Dendritic cell treated with granulocyte-macrophage colony-stimulating factor and Interleukin-4, amounts not matched to agents 40 ng/mL and 50 ng/mL, for 4 days (primary cell): ENCODE measurements around the gene HSPA12A.

Source experiments
- H3K27ac Mint-ChIP-seq: one replicate; pipeline ENCODE4 v1.8.0; 2022; ENCODE audit warnings: mild to moderate bottlenecking, mixed read lengths
- H3K27me3 Mint-ChIP-seq: one replicate; pipeline ENCODE4 v1.8.0; 2022; ENCODE audit warnings: mild to moderate bottlenecking, mixed read lengths
- H3K36me3 Mint-ChIP-seq: one replicate; pipeline ENCODE4 v1.8.0; 2022; ENCODE audit warnings: low read depth, mixed read lengths
- H3K4me1 Mint-ChIP-seq: one replicate; pipeline ENCODE4 v1.8.0; 2022; ENCODE audit warnings: low read depth, mixed read lengths
- H3K4me3 Mint-ChIP-seq: one replicate; pipeline ENCODE4 v1.8.0; 2022; ENCODE audit warnings: mild to moderate bottlenecking, moderate library complexity, mixed read lengths
- H3K9me3 Mint-ChIP-seq: one replicate; pipeline ENCODE4 v1.8.0; 2022; ENCODE audit warnings: mixed read lengths
- intact Hi-C: fragments of 100-400 bp; cut with micrococcal nuclease; formaldehyde crosslinking; loops from one replicate; pipeline ENCODE4 v1.15.0; 2022

The HSPA12A gene

GRCh38 chr10:116708391-116708821 lies 34.0 kb downstream of the HSPA12A start:
- Mint-ChIP-seq H3K4me3 (no peak overlapping the region), H3K36me3 (no peaks in the 10 kb centered on the region), H3K4me1 (no peaks in the 10 kb centered on the region), H3K27me3 (no peaks in the 10 kb centered on the region), H3K9me3 (no peaks in the 10 kb centered on the region), H3K27ac (no peak overlapping the region)
- intact Hi-C loops: no loop called here

- intact Hi-C loops: no loop called here
- H3K9me3 Mint-ChIP-seq: no peaks in the 10 kb centered on the region
- no peaks in the 10 kb centered on the region for H3K27me3 Mint-ChIP-seq
- H3K4me1 Mint-ChIP-seq: no peaks in the 10 kb centered on the region
- H3K36me3 Mint-ChIP-seq: no peaks in the 10 kb centered on the region
- H3K4me3 Mint-ChIP-seq: no peak overlapping the region
- H3K27ac Mint-ChIP-seq: no peak overlapping the region
Measured at GRCh38 chr10:116707981-116708380, 34.4 kb downstream of the HSPA12A start.

GRCh38 chr10:116706281-116706680 lies 36.1 kb downstream of the HSPA12A start:
- intact Hi-C loops: no loop called here
- no peaks in the 10 kb centered on the region for H3K4me1 Mint-ChIP-seq
- H3K36me3 Mint-ChIP-seq: no peaks in the 10 kb centered on the region
- H3K27me3 Mint-ChIP-seq: peaks cover 4% of the 10 kb centered on the region
- H3K9me3 Mint-ChIP-seq: no peaks in the 10 kb centered on the region
- H3K4me3 Mint-ChIP-seq: no peak overlapping the region
- H3K27ac Mint-ChIP-seq: no peak overlapping the region

GRCh38 chr10:116705498-116705897 lies 36.9 kb downstream of the HSPA12A start:
- Mint-ChIP-seq H3K27me3 (peaks cover 4% of the 10 kb centered on the region), H3K27ac (no peak overlapping the region), H3K9me3 (no peaks in the 10 kb centered on the region), H3K4me3 (no peak overlapping the region), H3K4me1 (no peaks in the 10 kb centered on the region), H3K36me3 (no peaks in the 10 kb centered on the region)
- intact Hi-C loops: no loop called here

GRCh38 chr10:116704926-116705325 lies 37.4 kb downstream of the HSPA12A start:
- no peak overlapping the region for H3K27ac Mint-ChIP-seq
- H3K4me3 Mint-ChIP-seq: no peak overlapping the region
- H3K36me3 Mint-ChIP-seq: no peaks in the 10 kb centered on the region
- intact Hi-C loops: no loop called here
- no peaks in the 10 kb centered on the region for H3K4me1 Mint-ChIP-seq
- peaks cover 4% of the 10 kb centered on the region for H3K27me3 Mint-ChIP-seq
- H3K9me3 Mint-ChIP-seq: no peaks in the 10 kb centered on the region

- H3K27me3 Mint-ChIP-seq: peaks cover 4% of the 10 kb centered on the region
- no peaks in the 10 kb centered on the region for H3K9me3 Mint-ChIP-seq
- no peak overlapping the region for H3K4me3 Mint-ChIP-seq
- H3K36me3 Mint-ChIP-seq: no peaks in the 10 kb centered on the region
- H3K27ac Mint-ChIP-seq: no peak overlapping the region
- intact Hi-C loops: no loop called here
- no peaks in the 10 kb centered on the region for H3K4me1 Mint-ChIP-seq
Measured at GRCh38 chr10:116702165-116702564, 40.2 kb downstream of the HSPA12A start.

- Mint-ChIP-seq H3K4me1 (no peaks in the 10 kb centered on the region), H3K36me3 (no peaks in the 10 kb centered on the region), H3K27me3 (peaks cover 4% of the 10 kb centered on the region)
Measured at GRCh38 chr10:116699471-116700150, 42.8 kb downstream of the HSPA12A start.

GRCh38 chr10:116699049-116699448 lies 43.3 kb downstream of the HSPA12A start:
- Mint-ChIP-seq H3K4me3 (no peak overlapping the region), H3K9me3 (no peaks in the 10 kb centered on the region)

More at GRCh38 chr10:116699471-116700150, 42.8 kb downstream of the HSPA12A start:
- Mint-ChIP-seq H3K9me3 (no peaks in the 10 kb centered on the region), H3K27ac (no peak overlapping the region), H3K4me3 (no peak overlapping the region)
- intact Hi-C loops: no loop called here

GRCh38 chr10:116698364-116698763 lies 44.0 kb downstream of the HSPA12A start:
- Mint-ChIP-seq H3K27ac (no peak overlapping the region), H3K27me3 (peaks cover 4% of the 10 kb centered on the region)

More at GRCh38 chr10:116699049-116699448, 43.3 kb downstream of the HSPA12A start:
- Mint-ChIP-seq H3K36me3 (no peaks in the 10 kb centered on the region), H3K4me1 (no peaks in the 10 kb centered on the region), H3K27ac (no peak overlapping the region), H3K27me3 (peaks cover 4% of the 10 kb centered on the region)
- intact Hi-C loops: no loop called here

GRCh38 chr10:116697816-116698215 lies 44.5 kb downstream of the HSPA12A start:
- no peak overlapping the region for H3K4me3 Mint-ChIP-seq
- H3K27me3 Mint-ChIP-seq: peaks cover 4% of the 10 kb centered on the region
- H3K4me1 Mint-ChIP-seq: no peaks in the 10 kb centered on the region
- no peak overlapping the region for H3K27ac Mint-ChIP-seq
- intact Hi-C loops: no loop called here
- no peaks in the 10 kb centered on the region for H3K9me3 Mint-ChIP-seq
- H3K36me3 Mint-ChIP-seq: no peaks in the 10 kb centered on the region

More at GRCh38 chr10:116698364-116698763, 44.0 kb downstream of the HSPA12A start:
- intact Hi-C loops: no loop called here
- Mint-ChIP-seq H3K36me3 (no peaks in the 10 kb centered on the region), H3K4me3 (no peak overlapping the region), H3K4me1 (no peaks in the 10 kb centered on the region), H3K9me3 (no peaks in the 10 kb centered on the region)

- intact Hi-C loops: no loop called here
- Mint-ChIP-seq H3K4me3 (no peak overlapping the region), H3K27me3 (peaks cover 4% of the 10 kb centered on the region)
Measured at GRCh38 chr10:116696919-116697318, 45.4 kb downstream of the HSPA12A start.

GRCh38 chr10:116694927-116695268 lies 47.5 kb downstream of the HSPA12A start:
- H3K4me1 Mint-ChIP-seq: no peaks in the 10 kb centered on the region
- intact Hi-C loops: no loop called here
- no peaks in the 10 kb centered on the region for H3K27me3 Mint-ChIP-seq
- H3K36me3 Mint-ChIP-seq: no peaks in the 10 kb centered on the region
- no peak overlapping the region for H3K27ac Mint-ChIP-seq
- H3K4me3 Mint-ChIP-seq: no peak overlapping the region
- H3K9me3 Mint-ChIP-seq: no peaks in the 10 kb centered on the region

More at GRCh38 chr10:116696919-116697318, 45.4 kb downstream of the HSPA12A start:
- H3K4me1 Mint-ChIP-seq: no peaks in the 10 kb centered on the region
- H3K36me3 Mint-ChIP-seq: no peaks in the 10 kb centered on the region
- no peak overlapping the region for H3K27ac Mint-ChIP-seq
- H3K9me3 Mint-ChIP-seq: no peaks in the 10 kb centered on the region

- no peaks in the 10 kb centered on the region for H3K36me3 Mint-ChIP-seq
- H3K27me3 Mint-ChIP-seq: peaks cover 2% of the 10 kb centered on the region
- intact Hi-C loops: no loop called here
Measured at GRCh38 chr10:116694243-116694926, 48.0 kb downstream of the HSPA12A start.

GRCh38 chr10:116692225-116692624 lies 50.1 kb downstream of the HSPA12A start:
- intact Hi-C loops: no loop called here
- H3K4me3 Mint-ChIP-seq: no peak overlapping the region
- H3K4me1 Mint-ChIP-seq: no peaks in the 10 kb centered on the region
- H3K9me3 Mint-ChIP-seq: no peaks in the 10 kb centered on the region
- no peaks in the 10 kb centered on the region for H3K36me3 Mint-ChIP-seq
- H3K27me3 Mint-ChIP-seq: peaks cover 16% of the 10 kb centered on the region
- no peak overlapping the region for H3K27ac Mint-ChIP-seq

More at GRCh38 chr10:116694243-116694926, 48.0 kb downstream of the HSPA12A start:
- H3K4me3 Mint-ChIP-seq: no peak overlapping the region
- H3K9me3 Mint-ChIP-seq: no peaks in the 10 kb centered on the region
- no peak overlapping the region for H3K27ac Mint-ChIP-seq
- no peaks in the 10 kb centered on the region for H3K4me1 Mint-ChIP-seq
